ENCODE results near the gene MSL1. TPM values are rescaled to one million over a fixed set of nuclear protein-coding genes. Genes with fewer than 3 reads are reported as not detected.
A peak's percentile ranks its signal among the peaks of the same experiment; 100 is the strongest.

The MSL1 gene
- total and polyA plus RNA-seq, 2 donors (not counting 1 experiment from before 2014, with no cell fraction given): 52.4 to 86.3 TPM

GRCh38 chr17:40090237-40091119 is 31.3 kb upstream of the MSL1 start:
- no peak overlapping the region for H3K4me3 ChIP-seq (replicated peaks in 1 of 4; ENCODE audit: control extremely low read depth in 1 of 4, insufficient read depth in 1 of 4, low read depth in 3 of 4, low read length in 4 of 4)
- H3K36me3 ChIP-seq (ENCODE audit: control insufficient read depth, insufficient read depth, low read length): peaks cover 38% of the 10 kb centered on the region
- DNase-seq (ENCODE audit: low read depth in 2 of 2): no peak
- no peak overlapping the region for H3K4me2 ChIP-seq (ENCODE audit: extremely low read depth, insufficient read depth, low read length)
- H3K27me3 ChIP-seq (ENCODE audit: control insufficient read depth, insufficient read depth, low read length): no peaks in the 10 kb centered on the region
- H3K9me3 ChIP-seq (ENCODE audit: control insufficient read depth, insufficient read depth, low read depth, low read length): no peaks in the 10 kb centered on the region
- no peak overlapping the region for H3K27ac ChIP-seq (ENCODE audit: insufficient read depth, low read length)
- no peak overlapping the region for H2AFZ ChIP-seq (ENCODE audit: low read length)
- no peaks in the 10 kb centered on the region for H3K79me2 ChIP-seq (ENCODE audit: control insufficient read depth, insufficient read depth, low read length)
- no peak overlapping the region for H3K9ac ChIP-seq (ENCODE audit: insufficient read depth, low read length)
- peaks cover 7% of the 10 kb centered on the region for H3K4me1 ChIP-seq (ENCODE audit: control insufficient read depth, extremely low read depth, insufficient read depth, low read length)
- no peak for TF ChIP-seq EZH2 (IDR thresholded peaks at IDR 0.05; ENCODE audit: low read length, missing control alignments)
- TF ChIP-seq, protein P1, sequence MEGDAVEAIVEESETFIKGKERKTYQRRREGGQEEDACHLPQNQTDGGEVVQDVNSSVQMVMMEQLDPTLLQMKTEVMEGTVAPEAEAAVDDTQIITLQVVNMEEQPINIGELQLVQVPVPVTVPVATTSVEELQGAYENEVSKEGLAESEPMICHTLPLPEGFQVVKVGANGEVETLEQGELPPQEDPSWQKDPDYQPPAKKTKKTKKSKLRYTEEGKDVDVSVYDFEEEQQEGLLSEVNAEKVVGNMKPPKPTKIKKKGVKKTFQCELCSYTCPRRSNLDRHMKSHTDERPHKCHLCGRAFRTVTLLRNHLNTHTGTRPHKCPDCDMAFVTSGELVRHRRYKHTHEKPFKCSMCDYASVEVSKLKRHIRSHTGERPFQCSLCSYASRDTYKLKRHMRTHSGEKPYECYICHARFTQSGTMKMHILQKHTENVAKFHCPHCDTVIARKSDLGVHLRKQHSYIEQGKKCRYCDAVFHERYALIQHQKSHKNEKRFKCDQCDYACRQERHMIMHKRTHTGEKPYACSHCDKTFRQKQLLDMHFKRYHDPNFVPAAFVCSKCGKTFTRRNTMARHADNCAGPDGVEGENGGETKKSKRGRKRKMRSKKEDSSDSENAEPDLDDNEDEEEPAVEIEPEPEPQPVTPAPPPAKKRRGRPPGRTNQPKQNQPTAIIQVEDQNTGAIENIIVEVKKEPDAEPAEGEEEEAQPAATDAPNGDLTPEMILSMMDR (conservative IDR thresholded peaks at IDR 0.05 in 1 of 2, IDR thresholded peaks at IDR 0.05 in 1 of 2; ENCODE audit: low read depth in 1 of 2, low read length in 2 of 2): no peak
- no peaks in the 10 kb centered on the region for H4K20me1 ChIP-seq (ENCODE audit: control insufficient read depth, extremely low read depth, insufficient read depth, low read length)

DNA sequence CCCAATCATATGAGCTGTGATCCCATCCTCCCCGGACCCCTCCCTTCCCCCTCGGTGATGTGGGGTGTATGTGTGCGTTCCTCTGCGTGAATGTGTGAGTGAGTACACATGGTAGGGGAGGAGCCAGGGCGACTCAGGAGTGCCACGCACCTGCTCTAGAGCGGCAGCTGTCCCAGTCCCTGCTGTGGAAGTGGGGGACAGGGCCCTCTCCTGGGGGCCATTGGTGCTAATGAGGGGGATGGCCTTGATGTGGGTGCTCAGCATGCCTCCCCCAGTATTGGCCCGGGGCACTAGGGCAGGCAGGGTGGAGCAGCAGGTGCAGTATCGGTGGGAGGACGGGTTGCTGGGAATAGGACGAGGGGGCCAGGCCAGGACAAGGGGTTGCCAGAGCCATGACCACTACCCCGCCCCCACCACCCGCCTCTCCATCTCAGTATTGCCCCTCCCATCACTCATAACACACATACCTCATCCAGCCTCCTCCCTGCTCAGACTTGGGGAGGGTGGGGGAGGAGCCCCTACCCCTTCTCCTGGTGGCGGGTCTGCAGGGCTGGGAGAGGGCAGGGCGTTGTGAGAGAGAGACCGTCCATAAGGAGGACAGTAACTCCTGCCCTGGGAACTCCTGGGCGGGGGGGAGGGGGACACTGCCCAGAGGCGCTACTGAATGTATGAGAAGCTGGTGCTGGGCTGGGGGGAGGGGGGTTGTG is 29.9 kb upstream of the MSL1 start:
- H3K9me3 ChIP-seq (ENCODE audit: control insufficient read depth, insufficient read depth, low read depth, low read length): no peaks in the 10 kb centered on the region
- H3K36me3 ChIP-seq (ENCODE audit: control insufficient read depth, insufficient read depth, low read length): peaks cover 41% of the 10 kb centered on the region
- no peak overlapping the region for H3K27ac ChIP-seq (ENCODE audit: insufficient read depth, low read length)
- H4K20me1 ChIP-seq (ENCODE audit: control insufficient read depth, extremely low read depth, insufficient read depth, low read length): no peaks in the 10 kb centered on the region
- TF ChIP-seq EZH2 (IDR thresholded peaks at IDR 0.05; ENCODE audit: low read length, missing control alignments): no peak
- TF ChIP-seq, protein P1 (conservative IDR thresholded peaks at IDR 0.05 in 1 of 2, IDR thresholded peaks at IDR 0.05 in 1 of 2; ENCODE audit: low read depth in 1 of 2, low read length in 2 of 2): no peak
- H3K4me3 ChIP-seq (replicated peaks in 1 of 4; ENCODE audit: control extremely low read depth in 1 of 4, insufficient read depth in 1 of 4, low read depth in 3 of 4, low read length in 4 of 4): no peak overlapping the region
- no peak overlapping the region for H2AFZ ChIP-seq (ENCODE audit: low read length)
- H3K4me2 ChIP-seq (ENCODE audit: extremely low read depth, insufficient read depth, low read length): no peak overlapping the region
- H3K27me3 ChIP-seq (ENCODE audit: control insufficient read depth, insufficient read depth, low read length): no peaks in the 10 kb centered on the region
- peaks cover 8% of the 10 kb centered on the region for H3K4me1 ChIP-seq (ENCODE audit: control insufficient read depth, extremely low read depth, insufficient read depth, low read length)
- H3K9ac ChIP-seq (ENCODE audit: insufficient read depth, low read length): peak overlapping the region; percentile 7
- peaks cover 3% of the 10 kb centered on the region for H3K79me2 ChIP-seq (ENCODE audit: control insufficient read depth, insufficient read depth, low read length)
- DNase-seq (ENCODE audit: low read depth in 2 of 2): no peak

GRCh38 chr17:40092581-40092980 is 29.2 kb upstream of the MSL1 start:
- no peak overlapping the region for H2AFZ ChIP-seq (ENCODE audit: low read length)
- peak overlapping the region; percentile 37 for H3K27ac ChIP-seq (ENCODE audit: insufficient read depth, low read length)
- H3K9me3 ChIP-seq (ENCODE audit: control insufficient read depth, insufficient read depth, low read depth, low read length): no peaks in the 10 kb centered on the region
- H3K4me1 ChIP-seq (ENCODE audit: control insufficient read depth, extremely low read depth, insufficient read depth, low read length): peaks cover 13% of the 10 kb centered on the region
- H3K27me3 ChIP-seq (ENCODE audit: control insufficient read depth, insufficient read depth, low read length): no peaks in the 10 kb centered on the region
- H3K36me3 ChIP-seq (ENCODE audit: control insufficient read depth, insufficient read depth, low read length): peaks cover 40% of the 10 kb centered on the region
- TF ChIP-seq, protein P1 (conservative IDR thresholded peaks at IDR 0.05 in 1 of 2, IDR thresholded peaks at IDR 0.05 in 1 of 2; ENCODE audit: low read depth in 1 of 2, low read length in 2 of 2): no peak
- no peak for TF ChIP-seq EZH2 (IDR thresholded peaks at IDR 0.05; ENCODE audit: low read length, missing control alignments)
- H3K9ac ChIP-seq (ENCODE audit: insufficient read depth, low read length): no peak overlapping the region
- H3K79me2 ChIP-seq (ENCODE audit: control insufficient read depth, insufficient read depth, low read length): peaks cover 10% of the 10 kb centered on the region
- no peak for DNase-seq (ENCODE audit: low read depth in 2 of 2)
- no peaks in the 10 kb centered on the region for H4K20me1 ChIP-seq (ENCODE audit: control insufficient read depth, extremely low read depth, insufficient read depth, low read length)
- no peak overlapping the region for H3K4me2 ChIP-seq (ENCODE audit: extremely low read depth, insufficient read depth, low read length)
- H3K4me3 ChIP-seq (replicated peaks in 1 of 4; ENCODE audit: control extremely low read depth in 1 of 4, insufficient read depth in 1 of 4, low read depth in 3 of 4, low read length in 4 of 4): no peak overlapping the region
